NB4 (cell line): ENCODE data around the gene ZNF212.

ENCODE experiments used
- POLR2A ChIP-seq: IDR thresholded peaks from 2 replicates; pipeline ENCODE4 v1.6.1; 2011; ENCODE audit warnings: mild to moderate bottlenecking; ENCODE audit not compliant: insufficient read length; ENCODE audit errors: extremely low read depth
- TF ChIP-seq, protein P1 (sequence below): IDR thresholded peaks from one replicate; pipeline ENCODE4 v1.5.1; 2012; ENCODE audit warnings: low read depth, low read length
- TF ChIP-seq, protein P2 (sequence below): IDR thresholded peaks from 2 replicates; pipeline ENCODE4 v1.6.1; 2011; ENCODE audit warnings: low read depth, low read length

DNA sequence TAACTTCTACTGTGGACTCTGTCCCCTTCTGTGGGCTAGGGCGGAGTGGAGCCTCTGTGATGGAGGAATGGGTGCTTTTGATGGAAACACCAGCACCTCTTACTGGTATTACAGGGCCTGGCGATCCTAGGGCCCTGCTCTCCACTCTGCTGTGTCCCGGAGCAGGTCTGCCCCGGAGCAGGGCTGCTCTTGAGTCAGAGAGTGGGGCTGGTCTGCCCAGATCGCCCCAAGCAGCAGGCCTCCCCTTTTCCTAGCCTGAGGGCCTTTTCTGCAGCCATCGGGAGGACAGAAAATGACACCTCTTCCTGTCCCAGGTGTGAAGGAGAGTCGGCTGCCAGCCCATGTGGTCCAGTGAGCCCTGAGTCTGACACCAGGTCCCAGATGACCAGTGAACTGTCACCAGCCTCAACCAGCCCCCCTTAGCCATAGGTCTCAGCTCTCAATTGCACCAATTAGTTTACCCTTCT lies 42.7 kb upstream of the ZNF212 start:
- TF ChIP-seq, protein P1, sequence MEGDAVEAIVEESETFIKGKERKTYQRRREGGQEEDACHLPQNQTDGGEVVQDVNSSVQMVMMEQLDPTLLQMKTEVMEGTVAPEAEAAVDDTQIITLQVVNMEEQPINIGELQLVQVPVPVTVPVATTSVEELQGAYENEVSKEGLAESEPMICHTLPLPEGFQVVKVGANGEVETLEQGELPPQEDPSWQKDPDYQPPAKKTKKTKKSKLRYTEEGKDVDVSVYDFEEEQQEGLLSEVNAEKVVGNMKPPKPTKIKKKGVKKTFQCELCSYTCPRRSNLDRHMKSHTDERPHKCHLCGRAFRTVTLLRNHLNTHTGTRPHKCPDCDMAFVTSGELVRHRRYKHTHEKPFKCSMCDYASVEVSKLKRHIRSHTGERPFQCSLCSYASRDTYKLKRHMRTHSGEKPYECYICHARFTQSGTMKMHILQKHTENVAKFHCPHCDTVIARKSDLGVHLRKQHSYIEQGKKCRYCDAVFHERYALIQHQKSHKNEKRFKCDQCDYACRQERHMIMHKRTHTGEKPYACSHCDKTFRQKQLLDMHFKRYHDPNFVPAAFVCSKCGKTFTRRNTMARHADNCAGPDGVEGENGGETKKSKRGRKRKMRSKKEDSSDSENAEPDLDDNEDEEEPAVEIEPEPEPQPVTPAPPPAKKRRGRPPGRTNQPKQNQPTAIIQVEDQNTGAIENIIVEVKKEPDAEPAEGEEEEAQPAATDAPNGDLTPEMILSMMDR: no peak
- TF ChIP-seq, protein P2, sequence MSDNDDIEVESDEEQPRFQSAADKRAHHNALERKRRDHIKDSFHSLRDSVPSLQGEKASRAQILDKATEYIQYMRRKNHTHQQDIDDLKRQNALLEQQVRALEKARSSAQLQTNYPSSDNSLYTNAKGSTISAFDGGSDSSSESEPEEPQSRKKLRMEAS: no peak
- no peak for TF ChIP-seq POLR2A
